IMR-90 (cell line): Measurements from ENCODE around the gene MTNR1B. TPM values are rescaled to one million over a fixed set of nuclear protein-coding genes. Genes with fewer than 3 reads are reported as not detected.

Experiments
- ATAC-seq: fragments of 200-7000 bp; cut with Tn5 transposase; 2 replicates; pipeline ENCODE4 v1.9.1; 2020; ENCODE audit warnings: low read depth, mild to moderate bottlenecking, moderate library complexity
- BruUV-seq: library from RNA; stranded (reverse); fragments of 400-500 nt; replicated peaks from 2 replicates; lab custom pipeline; 2021; lab: Mats Ljungman, UMichigan
- CTCF ChIA-PET: fragments of 300-600 bp; formaldehyde crosslinking; extraction: SDS; loops from one replicate; lab custom pipeline; 2021; ENCODE audit warnings: antibody characterized with exemption; lab: Yijun Ruan, JAX
- POLR2A ChIA-PET: fragments of 300-600 bp; sonication (Branson Sonifier 250); formaldehyde crosslinking; loops from one replicate; lab custom pipeline; 2022; ENCODE audit warnings: antibody characterized with exemption; ENCODE audit not compliant: unreplicated experiment; lab: Charles Lee
- DNase-seq: peaks from one replicate; pipeline ENCODE4 v3.0.0; 2013
- H2AFZ ChIP-seq: replicated peaks from 2 replicates; pipeline ENCODE3; 2013; ENCODE audit warnings: low read length, mild to moderate bottlenecking; ENCODE audit not compliant: poor library complexity
- H2AK5ac ChIP-seq: 2 replicates; pipeline ENCODE4 v1.6.1; 2013; ENCODE audit warnings: low read depth, low read length, inconsistent platforms
- H2AK9ac ChIP-seq: replicated peaks from 2 replicates; pipeline ENCODE3; 2013; ENCODE audit warnings: mild to moderate bottlenecking, low read depth, low read length, moderate library complexity; ENCODE audit not compliant: poor library complexity
- H2BK120ac ChIP-seq: 2 replicates; pipeline ENCODE4 v1.6.1; 2013; ENCODE audit warnings: low read depth, low read length, inconsistent platforms
- H2BK15ac ChIP-seq: 3 replicates; pipeline ENCODE4 v1.6.1; 2013; ENCODE audit warnings: low read depth, low read length, inconsistent platforms
- H2BK20ac ChIP-seq: 2 replicates; pipeline ENCODE4 v1.6.1; 2013; ENCODE audit warnings: low read depth, mild to moderate bottlenecking, inconsistent platforms, low read length, moderate library complexity
- H2BK5ac ChIP-seq: 2 replicates; pipeline ENCODE4 v1.6.1; 2013; ENCODE audit warnings: mild to moderate bottlenecking, low read depth, low read length, inconsistent platforms; ENCODE audit not compliant: poor library complexity, severe bottlenecking
- H3K14ac ChIP-seq: replicated peaks from 2 replicates; pipeline ENCODE4 v1.6.1; 2013; ENCODE audit warnings: low read depth, low read length, inconsistent platforms
- H3K18ac ChIP-seq: 2 replicates; pipeline ENCODE4 v1.6.1; 2013; ENCODE audit warnings: low read depth, low read length, control low read depth
- H3K23ac ChIP-seq: 2 replicates; pipeline ENCODE4 v1.6.1; 2013; ENCODE audit warnings: low read depth, low read length, inconsistent platforms
- H3K27ac ChIP-seq: 2 replicates; pipeline ENCODE4 v1.5.1; 2013; ENCODE audit warnings: mild to moderate bottlenecking, control low read depth, low read length; ENCODE audit not compliant: insufficient read depth
- H3K27me3 ChIP-seq: 2 replicates; pipeline ENCODE4 v1.6.1; 2013; ENCODE audit warnings: low read length; ENCODE audit not compliant: control insufficient read depth, insufficient read depth
- H3K36me3 ChIP-seq: 2 replicates; pipeline ENCODE4 v1.6.1; 2013; ENCODE audit warnings: low read length, mixed read lengths; ENCODE audit not compliant: control insufficient read depth, insufficient read depth
- H3K4ac ChIP-seq: 2 replicates; pipeline ENCODE4 v1.6.1; 2013; ENCODE audit warnings: low read depth, low read length, inconsistent platforms
- H3K4me1 ChIP-seq: 2 replicates; pipeline ENCODE4 v1.6.1; 2013; ENCODE audit warnings: low read length, mixed read lengths; ENCODE audit not compliant: control insufficient read depth, insufficient read depth
- H3K4me2 ChIP-seq: 2 replicates; pipeline ENCODE4 v1.6.1; 2013; ENCODE audit warnings: low read depth, mild to moderate bottlenecking, control low read depth, low read length, moderate library complexity
- H3K4me3 ChIP-seq: 2 replicates; pipeline ENCODE4 v1.5.1; 2013; ENCODE audit warnings: low read depth, mild to moderate bottlenecking, control low read depth, low read length, moderate library complexity; ENCODE audit not compliant: insufficient read depth
- H3K56ac ChIP-seq: 2 replicates; pipeline ENCODE4 v1.6.1; 2013; ENCODE audit warnings: low read length, inconsistent platforms; ENCODE audit not compliant: insufficient read depth; ENCODE audit errors: extremely low read depth
- H3K79me1 ChIP-seq, 2 experiments: 2 replicates each; pipeline ENCODE4 v1.6.1; 2013; ENCODE audit warnings: low read length in 2 of 2, inconsistent platforms in 1 of 2, low read depth in 1 of 2
- H3K9ac ChIP-seq: 2 replicates; pipeline ENCODE4 v1.6.1; 2013; ENCODE audit warnings: low read depth, low read length, control low read depth
- H3K9me1 ChIP-seq: 2 replicates; pipeline ENCODE4 v1.6.1; 2013; ENCODE audit warnings: low read length, inconsistent platforms; ENCODE audit not compliant: insufficient read depth
- H3K9me3 ChIP-seq: 2 replicates; pipeline ENCODE4 v1.6.1; 2013; ENCODE audit warnings: low read length; ENCODE audit not compliant: control insufficient read depth, insufficient read depth
- H4K20me1 ChIP-seq: 2 replicates; pipeline ENCODE4 v1.6.1; 2013; ENCODE audit warnings: low read length, inconsistent platforms; ENCODE audit not compliant: insufficient read depth
- H4K5ac ChIP-seq: 2 replicates; pipeline ENCODE4 v1.6.1; 2013; ENCODE audit warnings: mild to moderate bottlenecking, low read depth, low read length, control low read depth
- H4K8ac ChIP-seq, 2 experiments: 2 replicates each; pipeline ENCODE4 v1.6.1; 2013; ENCODE audit warnings: low read depth in 2 of 2, low read length in 2 of 2, control low read depth in 1 of 2, inconsistent platforms in 1 of 2
- H4K91ac ChIP-seq: 2 replicates; pipeline ENCODE4 v1.6.1; 2013; ENCODE audit warnings: low read depth, low read length, inconsistent platforms; ENCODE audit not compliant: insufficient read depth
- BHLHE40 ChIP-seq: fragments of 150-350 bp; IDR thresholded peaks from 2 replicates; pipeline ENCODE4 v1.6.1; 2016; ENCODE audit warnings: mild to moderate bottlenecking, low read depth, low read length
- CHD1 ChIP-seq: IDR thresholded peaks from 2 replicates; pipeline ENCODE4 v1.6.1; 2012; ENCODE audit warnings: low read depth, low read length, improper control_type of control experiment
- FOS ChIP-seq: fragments of 150-350 bp; IDR thresholded peaks from 2 replicates; pipeline ENCODE4 v1.6.1; 2016; ENCODE audit warnings: low read depth, low read length
- NFE2L2 ChIP-seq: fragments of 150-350 bp; IDR thresholded peaks from 2 replicates; pipeline ENCODE4 v1.6.1; 2016; ENCODE audit warnings: low read depth, mild to moderate bottlenecking, low read length
- POLR2A ChIP-seq: IDR thresholded peaks from 2 replicates; pipeline ENCODE4 v1.6.1; 2012; ENCODE audit warnings: mild to moderate bottlenecking, low read depth, low read length
- RAD21 ChIP-seq: IDR thresholded peaks from 2 replicates; pipeline ENCODE4 v1.6.1; 2012; ENCODE audit warnings: low read length, improper control_type of control experiment
- RCOR1 ChIP-seq: IDR thresholded peaks from 2 replicates; pipeline ENCODE4 v1.6.1; 2012; ENCODE audit warnings: mild to moderate bottlenecking, low read length, improper control_type of control experiment; ENCODE audit not compliant: insufficient replicate concordance
- SMC3 ChIP-seq: fragments of 150-350 bp; IDR thresholded peaks from 2 replicates; pipeline ENCODE4 v1.6.1; 2016; ENCODE audit warnings: low read depth, mild to moderate bottlenecking, antibody characterized with exemption, low read length, moderate library complexity
- WGBS, 2 experiments: methylation state at CpG; one replicate each; pipeline versions ENCODE4 v1.1.5 to v1.1.7; 2013; ENCODE audit warnings: missing lambda C conversion rate in 2 of 2; ENCODE audit not compliant: insufficient read length in 1 of 2; ENCODE audit errors: extremely low coverage in 2 of 2; 5-methylcytosine and 5-hydroxymethylcytosine counted together
- dilution Hi-C: fragments of 300-500 bp; cut with HindIII; formaldehyde crosslinking; loops from one replicate; pipeline ENCODE4 v1.14.3; 2018; ENCODE audit warnings: low sequenced_read_pairs; ENCODE audit not compliant: unreplicated experiment
- in situ Hi-C: fragments of 300-500 bp; cut with MboI; formaldehyde crosslinking; loops from 3 replicates; pipeline ENCODE4 v1.14.3; 2019; ENCODE audit warnings: low sequenced_read_pairs, inconsistent platforms, mixed read lengths
- intact Hi-C: fragments of 100-400 bp; cut with micrococcal nuclease; formaldehyde crosslinking; loops from 2 replicates; pipeline ENCODE4 v1.10.0; 2022
- polyA plus RNA-seq, 3 experiments: library from polyadenylated mRNA; depleted of rRNA; stranded (reverse); fragments of >200 nt; gene quantifications; 2 replicates each; pipeline ENCODE4 v1.2.3, GENCODE V29; 2012; ENCODE audit warnings: low replicate concordance in 1 of 3
- total RNA-seq: library from RNA; depleted of rRNA; stranded (reverse); fragments of >200 nt; gene quantifications from 2 replicates; pipeline ENCODE4 v1.2.3, GENCODE V29; 2012
- TF ChIP-seq, protein P1 (sequence below): conservative IDR thresholded peaks from 2 replicates; pipeline ENCODE4 v1.5.1; 2012; ENCODE audit warnings: mild to moderate bottlenecking, low read depth, low read length, improper control_type of control experiment
- TF ChIP-seq, protein P2 (sequence below): fragments of 150-350 bp; IDR thresholded peaks from 2 replicates; pipeline ENCODE4 v1.6.1; 2016; ENCODE audit warnings: low read depth, mild to moderate bottlenecking, low read length, moderate library complexity, borderline replicate concordance

MTNR1B gene
- total and polyA plus RNA-seq, 2 of the 4 experiments (the other 2 are of a cell fraction): under 0.01 to 0.07 TPM

DNA sequence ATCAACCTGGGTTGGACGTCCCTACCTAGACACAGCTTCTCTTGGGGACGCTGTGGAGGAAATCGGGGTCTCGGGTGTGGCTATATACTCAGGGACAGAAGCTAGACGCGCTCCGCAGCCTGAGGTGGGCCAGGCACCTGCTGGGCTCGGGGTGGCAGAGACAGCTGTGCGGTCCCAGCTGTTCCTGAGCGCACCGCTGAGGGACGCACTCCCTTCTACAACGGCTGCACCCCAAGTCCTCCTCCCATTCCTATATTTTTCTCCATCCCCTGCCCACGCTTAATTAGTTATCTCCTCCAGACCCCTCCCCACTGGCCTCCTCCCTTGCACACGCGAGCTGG is 188 bp upstream of the MTNR1B start:
- Histone ChIP-seq H4K20me1 (no peaks in the 10 kb centered on the region), H3K4me3 (no peak overlapping the region; the same call in 1 of the 2 replicates), H3K4me2 (peak overlapping the region; percentile 83), H2BK120ac (no peak overlapping the region), H2AFZ (peak overlapping the region; percentile 90), H3K9ac (no peak overlapping the region), H3K14ac (no peak overlapping the region), H3K4ac (no peak overlapping the region), H2AK9ac (no peak overlapping the region), H3K4me1 (0 out of 2 replicates have a peak, but pooled peaks cover 3% of the 10 kb centered on the region), H3K18ac (no peak overlapping the region), H3K23ac (no peak overlapping the region), H4K5ac (no peak overlapping the region), H3K9me1 (peaks cover 5% of the 10 kb centered on the region; the same call in 1 of the 2 replicates), H3K27me3 (peaks cover 8% of the 10 kb centered on the region), H4K8ac (no peak overlapping the region), H2BK15ac (no peak overlapping the region; the same call in 2 of the 3 replicates), H2BK5ac (no peak overlapping the region), H3K27ac (no peak overlapping the region), H3K79me1 (no peaks in the 10 kb centered on the region), H2BK20ac (no peak overlapping the region), H2AK5ac (no peak overlapping the region), H3K56ac (no peak overlapping the region), H3K36me3 (no peaks in the 10 kb centered on the region), H3K9me3 (no peaks in the 10 kb centered on the region), H4K91ac (no peak overlapping the region)
- no TSS peak for BruUV-seq
- ATAC-seq (peak; percentile 7; the same call in 1 of the 2 replicates), DNase-seq (no peak)
- in situ Hi-C loops (no loop called here), intact Hi-C loops (no loop called here), dilution Hi-C loops (no loop called here)
- CTCF ChIA-PET: interaction anchor here (1.0 kb wide), 1 partner anchor 14 kb away, joined by 3 read pairs; no protein-coding TSS in a partner anchor
- TF ChIP-seq FOS: no peak
- TF ChIP-seq, protein P1, sequence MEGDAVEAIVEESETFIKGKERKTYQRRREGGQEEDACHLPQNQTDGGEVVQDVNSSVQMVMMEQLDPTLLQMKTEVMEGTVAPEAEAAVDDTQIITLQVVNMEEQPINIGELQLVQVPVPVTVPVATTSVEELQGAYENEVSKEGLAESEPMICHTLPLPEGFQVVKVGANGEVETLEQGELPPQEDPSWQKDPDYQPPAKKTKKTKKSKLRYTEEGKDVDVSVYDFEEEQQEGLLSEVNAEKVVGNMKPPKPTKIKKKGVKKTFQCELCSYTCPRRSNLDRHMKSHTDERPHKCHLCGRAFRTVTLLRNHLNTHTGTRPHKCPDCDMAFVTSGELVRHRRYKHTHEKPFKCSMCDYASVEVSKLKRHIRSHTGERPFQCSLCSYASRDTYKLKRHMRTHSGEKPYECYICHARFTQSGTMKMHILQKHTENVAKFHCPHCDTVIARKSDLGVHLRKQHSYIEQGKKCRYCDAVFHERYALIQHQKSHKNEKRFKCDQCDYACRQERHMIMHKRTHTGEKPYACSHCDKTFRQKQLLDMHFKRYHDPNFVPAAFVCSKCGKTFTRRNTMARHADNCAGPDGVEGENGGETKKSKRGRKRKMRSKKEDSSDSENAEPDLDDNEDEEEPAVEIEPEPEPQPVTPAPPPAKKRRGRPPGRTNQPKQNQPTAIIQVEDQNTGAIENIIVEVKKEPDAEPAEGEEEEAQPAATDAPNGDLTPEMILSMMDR: no peak
- no peak for TF ChIP-seq RAD21
- no peak for TF ChIP-seq NFE2L2
- no peak for TF ChIP-seq SMC3
- no peak for TF ChIP-seq BHLHE40
- TF ChIP-seq, protein P2, sequence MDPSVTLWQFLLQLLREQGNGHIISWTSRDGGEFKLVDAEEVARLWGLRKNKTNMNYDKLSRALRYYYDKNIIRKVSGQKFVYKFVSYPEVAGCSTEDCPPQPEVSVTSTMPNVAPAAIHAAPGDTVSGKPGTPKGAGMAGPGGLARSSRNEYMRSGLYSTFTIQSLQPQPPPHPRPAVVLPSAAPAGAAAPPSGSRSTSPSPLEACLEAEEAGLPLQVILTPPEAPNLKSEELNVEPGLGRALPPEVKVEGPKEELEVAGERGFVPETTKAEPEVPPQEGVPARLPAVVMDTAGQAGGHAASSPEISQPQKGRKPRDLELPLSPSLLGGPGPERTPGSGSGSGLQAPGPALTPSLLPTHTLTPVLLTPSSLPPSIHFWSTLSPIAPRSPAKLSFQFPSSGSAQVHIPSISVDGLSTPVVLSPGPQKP: no peak
- no peak for TF ChIP-seq POLR2A
- no peak for TF ChIP-seq CHD1
- TF ChIP-seq RCOR1: no peak
- POLR2A ChIA-PET: no interaction called here
- WGBS, 2 experiments: 18% methylated on average over 5 of the region's 16 CpGs; no CpG with 5 or more reads in 1 of the 2 experiments
